OCI-LY1 (cell line): ENCODE measurements around the gene C19orf33.

Source experiments
- H2AFZ ChIP-seq: fragments of 200-600 bp; sonication (generic), shearing (Covaris generic); 2 replicates; pipeline ENCODE4 v1.6.0; 2014; ENCODE audit warnings: antibody characterized with exemption, mild to moderate bottlenecking, low read length
- H3F3A ChIP-seq: fragments of 200-600 bp; sonication (generic), shearing (Covaris generic); 2 replicates; pipeline ENCODE4 v1.6.0; 2014; ENCODE audit warnings: mild to moderate bottlenecking, antibody characterized with exemption, low read length, moderate library complexity; ENCODE audit not compliant: insufficient read depth
- H3K27ac ChIP-seq: fragments of 200-600 bp; sonication (generic); 2 replicates; pipeline ENCODE4 v1.5.1; 2014; ENCODE audit warnings: low read length, mixed run types, mild to moderate bottlenecking, low read depth; ENCODE audit not compliant: poor library complexity, severe bottlenecking
- H3K27me3 ChIP-seq: fragments of 200-600 bp; sonication (generic); 2 replicates; pipeline ENCODE4 v1.6.0; 2014; ENCODE audit warnings: antibody characterized with exemption, mild to moderate bottlenecking, low read length, moderate library complexity; ENCODE audit not compliant: insufficient read depth
- H3K36me3 ChIP-seq: fragments of 200-600 bp; sonication (generic); 2 replicates; pipeline ENCODE4 v1.6.1; 2014; ENCODE audit warnings: mild to moderate bottlenecking, antibody characterized with exemption, low read length, moderate library complexity, mixed read lengths; ENCODE audit not compliant: insufficient read depth
- H3K4me1 ChIP-seq: fragments of 200-600 bp; sonication (generic); 2 replicates; pipeline ENCODE4 v1.5.1; 2014; ENCODE audit warnings: mild to moderate bottlenecking, low read length, moderate library complexity; ENCODE audit not compliant: insufficient read depth, severe bottlenecking
- H3K4me2 ChIP-seq: fragments of 200-600 bp; sonication (generic), shearing (Covaris generic); 2 replicates; pipeline ENCODE4 v1.6.1; 2014; ENCODE audit warnings: low read length
- H3K4me3 ChIP-seq: fragments of 200-600 bp; sonication (generic); 2 replicates; pipeline ENCODE4 v1.5.1; 2014; ENCODE audit warnings: low read length, low read depth, mild to moderate bottlenecking, mixed read lengths; ENCODE audit not compliant: poor library complexity, severe bottlenecking
- H3K79me2 ChIP-seq: fragments of 200-600 bp; shearing (Covaris generic); 2 replicates; pipeline ENCODE4 v1.6.1; 2016; ENCODE audit warnings: mixed run types, low read length, mixed read lengths; ENCODE audit not compliant: insufficient read depth
- H3K9ac ChIP-seq: fragments of 200-600 bp; sonication (generic), shearing (Covaris generic); 2 replicates; pipeline ENCODE4 v1.6.1; 2014; ENCODE audit warnings: mild to moderate bottlenecking, low read length, mixed read lengths
- H3K9me2 ChIP-seq: fragments of 200-600 bp; sonication (generic), shearing (Covaris generic); 2 replicates; pipeline ENCODE4 v1.6.1; 2014; ENCODE audit warnings: low read depth, mild to moderate bottlenecking, low read length, mixed read lengths
- H3K9me3 ChIP-seq: fragments of 200-600 bp; shearing (Covaris generic); 2 replicates; pipeline ENCODE4 v1.6.1; 2014; ENCODE audit warnings: low read length, mixed read lengths
- H4K20me1 ChIP-seq: fragments of 200-600 bp; sonication (generic), shearing (Covaris generic); 2 replicates; pipeline ENCODE4 v1.6.0; 2016; ENCODE audit warnings: mild to moderate bottlenecking, low read length; ENCODE audit not compliant: insufficient read depth
- EZH2 ChIP-seq: fragments of 200-600 bp; sonication (generic), shearing (Covaris generic); IDR thresholded peaks from 2 replicates; pipeline ENCODE4 v1.8.0; 2017; ENCODE audit warnings: borderline replicate concordance, mixed run types, mild to moderate bottlenecking, antibody characterized with exemption, low read length, moderate library complexity, mixed read lengths
- TF ChIP-seq, protein P1 (sequence below): fragments of 200-600 bp; sonication (generic), shearing (Covaris generic); IDR thresholded peaks from 2 replicates; pipeline ENCODE4 v1.5.1; 2017; ENCODE audit warnings: mild to moderate bottlenecking, antibody characterized with exemption, low read length, moderate library complexity, mixed read lengths

Gene C19orf33

GRCh38 chr19:38280030-38280921 lies 23.8 kb upstream of the C19orf33 start:
- Histone ChIP-seq H4K20me1 (no peaks in the 10 kb centered on the region), H3K9ac (no peak overlapping the region; the same call in 1 of the 2 replicates), H3K4me1 (peaks cover 30% of the 10 kb centered on the region), H3K4me3 (no peak overlapping the region), H3K36me3 (peaks cover 22% of the 10 kb centered on the region; the same call in 1 of the 2 replicates), H3K9me3 (no peaks in the 10 kb centered on the region), H3K4me2 (no peak overlapping the region; the same call in 1 of the 2 replicates), H2AFZ (no peak overlapping the region), H3K27ac (peak overlapping the region; percentile 43), H3K27me3 (no peaks in the 10 kb centered on the region), H3K79me2 (peaks cover 17% of the 10 kb centered on the region), H3K9me2 (no peaks in the 10 kb centered on the region), H3F3A (no peaks in the 10 kb centered on the region)
- TF ChIP-seq, protein P1, sequence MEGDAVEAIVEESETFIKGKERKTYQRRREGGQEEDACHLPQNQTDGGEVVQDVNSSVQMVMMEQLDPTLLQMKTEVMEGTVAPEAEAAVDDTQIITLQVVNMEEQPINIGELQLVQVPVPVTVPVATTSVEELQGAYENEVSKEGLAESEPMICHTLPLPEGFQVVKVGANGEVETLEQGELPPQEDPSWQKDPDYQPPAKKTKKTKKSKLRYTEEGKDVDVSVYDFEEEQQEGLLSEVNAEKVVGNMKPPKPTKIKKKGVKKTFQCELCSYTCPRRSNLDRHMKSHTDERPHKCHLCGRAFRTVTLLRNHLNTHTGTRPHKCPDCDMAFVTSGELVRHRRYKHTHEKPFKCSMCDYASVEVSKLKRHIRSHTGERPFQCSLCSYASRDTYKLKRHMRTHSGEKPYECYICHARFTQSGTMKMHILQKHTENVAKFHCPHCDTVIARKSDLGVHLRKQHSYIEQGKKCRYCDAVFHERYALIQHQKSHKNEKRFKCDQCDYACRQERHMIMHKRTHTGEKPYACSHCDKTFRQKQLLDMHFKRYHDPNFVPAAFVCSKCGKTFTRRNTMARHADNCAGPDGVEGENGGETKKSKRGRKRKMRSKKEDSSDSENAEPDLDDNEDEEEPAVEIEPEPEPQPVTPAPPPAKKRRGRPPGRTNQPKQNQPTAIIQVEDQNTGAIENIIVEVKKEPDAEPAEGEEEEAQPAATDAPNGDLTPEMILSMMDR, result no peak
- no peak for TF ChIP-seq EZH2

DNA sequence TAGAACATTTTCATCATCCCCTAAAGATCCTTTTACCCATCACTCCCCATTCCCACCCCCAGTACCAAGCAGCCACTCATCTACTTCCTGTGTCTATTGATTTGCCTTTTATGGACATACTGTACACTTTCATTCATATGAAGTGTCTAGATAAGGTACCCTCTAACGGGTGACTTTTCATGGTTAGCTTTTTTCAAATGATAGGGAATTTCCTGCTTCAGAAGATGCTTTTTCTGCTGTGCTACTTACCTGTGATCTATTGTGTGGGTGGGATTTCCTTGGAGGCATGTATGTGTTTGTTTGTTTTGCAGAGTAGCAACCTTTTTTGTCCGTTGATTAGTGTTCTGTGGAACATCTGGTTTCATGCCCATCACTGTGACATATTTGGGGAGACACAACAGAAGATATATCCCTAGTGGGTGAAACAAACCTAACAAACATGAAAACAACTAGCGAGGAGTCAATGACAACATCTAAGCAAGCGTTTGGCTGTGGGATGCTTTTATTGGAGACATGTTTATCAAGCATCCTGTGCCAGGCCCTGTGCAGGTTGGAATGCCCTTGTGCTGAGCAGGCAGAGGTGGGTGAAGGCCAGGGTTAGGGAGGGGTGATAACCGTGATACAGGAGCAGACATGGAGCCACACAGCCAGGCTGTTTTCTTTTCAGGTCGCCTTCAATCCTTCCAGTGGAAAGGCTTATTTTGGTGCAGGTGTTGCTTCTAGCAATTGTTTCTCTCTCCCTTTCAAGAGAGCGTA lies 22.1 kb upstream of the C19orf33 start:
- Histone ChIP-seq H3K4me1 (peaks cover 30% of the 10 kb centered on the region), H3F3A (no peaks in the 10 kb centered on the region), H3K9ac (no peak overlapping the region; the same call in 1 of the 2 replicates), H3K27me3 (no peaks in the 10 kb centered on the region), H3K9me3 (no peaks in the 10 kb centered on the region), H3K27ac (peak overlapping the region; percentile 15), H3K79me2 (peaks cover 16% of the 10 kb centered on the region), H3K36me3 (peaks cover 29% of the 10 kb centered on the region; the same call in 1 of the 2 replicates), H4K20me1 (no peaks in the 10 kb centered on the region), H3K4me2 (no peak overlapping the region), H2AFZ (no peak overlapping the region), H3K4me3 (no peak overlapping the region), H3K9me2 (no peaks in the 10 kb centered on the region)
- TF ChIP-seq, protein P1, result no peak
- TF ChIP-seq EZH2, result no peak

GRCh38 chr19:38283271-38283670 lies 20.8 kb upstream of the C19orf33 start:
- H3K9ac ChIP-seq, result no peak overlapping the region
- H3K4me3 ChIP-seq, result no peak overlapping the region
- no peak overlapping the region for H2AFZ ChIP-seq
- peaks cover 37% of the 10 kb centered on the region for H3K36me3 ChIP-seq
- 0 out of 2 replicates have a peak, but pooled peaks cover 5% of the 10 kb centered on the region for H3K79me2 ChIP-seq
- H3K4me1 ChIP-seq, result peaks cover 30% of the 10 kb centered on the region
- no peaks in the 10 kb centered on the region for H3K9me3 ChIP-seq
- TF ChIP-seq, protein P1, result no peak
- TF ChIP-seq EZH2, result no peak
- H3F3A ChIP-seq, result no peaks in the 10 kb centered on the region
- H4K20me1 ChIP-seq, result no peaks in the 10 kb centered on the region
- H3K27ac ChIP-seq, result no peak overlapping the region
- no peak overlapping the region for H3K4me2 ChIP-seq
- H3K9me2 ChIP-seq, result no peaks in the 10 kb centered on the region
- H3K27me3 ChIP-seq, result no peaks in the 10 kb centered on the region
